ENCODE results near the gene LEFTY1.

GRCh38 chr1:225930566-225930965, 41.6 kb upstream of the LEFTY1 start:
- TF ChIP-seq RAD21 (CRISPR knock-in tag; IDR thresholded peaks at IDR 0.05) (no peak), FOXP1 (IDR thresholded peaks at IDR 0.05) (no peak), FOXP1 (CRISPR knock-in tag; IDR thresholded peaks at IDR 0.05) (no peak), CTCF (CRISPR knock-in tag; IDR thresholded peaks at IDR 0.05) (no peak), NCOA2 (CRISPR knock-in tag; IDR thresholded peaks at IDR 0.05) (no peak), CERS6 (CRISPR knock-in tag; IDR thresholded peaks at IDR 0.05) (no peak), PITX1 (CRISPR knock-in tag; IDR thresholded peaks at IDR 0.05) (no peak), PRMT3 (CRISPR knock-in tag; IDR thresholded peaks at IDR 0.05; ENCODE audit: borderline replicate concordance, low read depth) (no peak), MZF1 (CRISPR knock-in tag; IDR thresholded peaks at IDR 0.05; ENCODE audit: borderline replicate concordance) (no peak), HOXA3 (CRISPR knock-in tag; IDR thresholded peaks at IDR 0.05) (no peak), CREB1 (IDR thresholded peaks at IDR 0.05) (no peak), CREB1 (CRISPR knock-in tag; IDR thresholded peaks at IDR 0.05) (no peak), ZNF841 (CRISPR knock-in tag; IDR thresholded peaks at IDR 0.05; ENCODE audit: borderline replicate concordance) (no peak), POLR2AphosphoS2 (IDR thresholded peaks at IDR 0.05; ENCODE audit: low read depth, low read length) (no peak), IKZF4 (CRISPR knock-in tag; IDR thresholded peaks at IDR 0.05; ENCODE audit: borderline replicate concordance, low read depth, not compliant biosample characterization) (no peak), ZNF687 (CRISPR knock-in tag; IDR thresholded peaks at IDR 0.05) (no peak)
